RPMI7951 (cell line): Measurements from ENCODE around the gene CLCNKA. TPM values are rescaled to one million over a fixed set of nuclear protein-coding genes. Genes with fewer than 3 reads are reported as not detected.
"Not testable (repeated sequence)": the region's sequence is repeated elsewhere in the genome, so short reads cannot be mapped to it uniquely, and the experiment has no call there.

ENCODE experiments used
- DNase-seq: peaks from one replicate; pipeline ENCODE4 v3.0.0-alpha.2; 2012; ENCODE audit warnings: low read depth
- total RNA-seq: library from RNA; depleted of rRNA; stranded (reverse); fragments of >200 nt; shearing (Covaris generic); gene quantifications from 2 replicates; pipeline ENCODE4 v1.2.3, GENCODE V29; 2014

CLCNKA gene
- total RNA-seq, 1 experiment from 2014 or later: 0.12 TPM

DNA sequence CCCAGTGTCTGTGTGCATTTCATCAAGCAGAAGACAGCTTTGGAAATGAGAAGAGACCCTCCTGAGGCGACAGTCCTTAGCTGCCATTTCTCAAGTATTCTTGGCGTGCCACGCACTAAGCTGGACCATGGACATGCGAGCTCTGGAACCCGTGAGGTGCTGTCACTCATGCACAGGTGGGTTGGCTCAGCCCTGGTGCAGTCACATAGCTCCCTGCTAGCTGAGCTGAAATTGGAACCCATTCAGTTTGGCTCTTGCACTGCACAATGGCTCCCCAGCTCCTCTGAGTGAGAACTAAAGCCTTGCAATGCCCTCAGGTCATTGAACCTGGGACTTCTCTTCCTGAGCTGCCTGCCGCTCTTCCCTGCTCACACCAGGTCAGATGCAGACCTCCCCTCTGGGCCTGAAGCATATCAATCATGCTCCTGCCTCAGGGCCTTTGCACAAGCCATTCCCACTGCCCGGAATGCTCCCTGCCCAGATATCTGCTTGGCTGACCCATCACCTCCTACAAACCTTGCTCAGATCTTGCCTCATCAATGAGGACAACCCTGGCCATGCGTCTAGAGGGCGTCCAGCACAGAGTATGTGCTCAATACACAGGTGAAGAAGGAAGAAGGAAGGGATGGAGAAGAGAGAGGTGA is 24.1 kb upstream of the CLCNKA start:
- DNase-seq: no peak

GRCh38 chr1:15998929-15999328 is 22.9 kb upstream of the CLCNKA start:
- no peak for DNase-seq

- not testable (repeated sequence) for DNase-seq
Measured at GRCh38 chr1:16001274-16001673, 20.6 kb upstream of the CLCNKA start.

GRCh38 chr1:16005597-16005996 is 16.2 kb upstream of the CLCNKA start:
- DNase-seq: no peak

DNA sequence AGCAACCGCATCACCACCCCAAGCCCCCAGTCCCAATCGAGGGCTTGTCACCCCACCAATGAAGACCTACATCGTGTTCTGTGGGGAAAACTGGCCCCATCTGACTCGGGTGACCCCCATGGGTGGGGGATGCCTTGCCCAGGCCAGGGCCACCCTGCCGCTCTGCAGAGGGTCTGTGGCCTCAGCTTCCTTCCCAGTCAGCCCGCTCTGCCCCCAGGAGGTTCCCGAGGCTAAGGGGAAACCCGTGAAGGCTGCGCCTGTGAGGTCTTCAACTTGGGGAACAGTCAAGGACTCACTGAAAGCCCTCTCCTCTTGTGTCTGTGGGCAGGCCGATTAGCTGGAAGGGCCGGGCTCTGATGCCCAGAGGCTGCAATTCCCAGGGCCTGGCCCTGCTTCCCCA is 15.8 kb upstream of the CLCNKA start:
- DNase-seq: no peak

GRCh38 chr1:16006552-16007485 is 15.0 kb upstream of the CLCNKA start:
- peak; percentile 58 for DNase-seq

DNA sequence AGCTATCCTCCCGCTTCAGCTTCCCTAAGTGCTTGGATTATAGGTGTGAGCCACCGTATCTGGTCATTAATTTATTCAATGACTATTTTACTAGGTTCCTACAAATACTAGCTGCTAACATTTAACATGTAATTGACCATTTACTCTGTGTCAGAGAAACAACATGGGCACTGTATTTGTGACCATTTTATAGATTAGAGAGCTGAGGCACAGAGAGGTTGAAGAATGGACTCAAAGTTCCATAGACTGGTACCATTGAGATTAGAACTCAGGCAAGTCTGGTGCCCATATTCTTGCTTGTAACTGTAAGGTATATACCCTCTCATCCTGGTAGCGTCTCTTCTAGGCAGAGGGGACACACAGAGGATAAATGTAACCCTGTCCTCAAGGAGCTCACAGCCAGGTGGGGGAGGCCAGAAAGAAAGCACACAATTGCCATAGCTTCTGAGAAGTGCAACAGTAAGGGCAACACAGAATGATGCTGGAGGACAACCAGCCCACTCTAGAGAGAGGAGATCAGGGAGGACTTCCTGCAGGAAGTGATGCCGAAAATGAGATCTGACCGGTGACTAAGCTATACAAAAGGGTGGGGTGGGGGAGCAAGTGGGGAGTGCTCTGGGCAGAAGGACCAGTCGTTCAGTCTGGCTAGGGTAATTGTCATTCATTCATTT is 14.0 kb upstream of the CLCNKA start:
- no peak for DNase-seq

- DNase-seq: peak; percentile 68
Measured at GRCh38 chr1:16009030-16009460, 12.8 kb upstream of the CLCNKA start.

DNA sequence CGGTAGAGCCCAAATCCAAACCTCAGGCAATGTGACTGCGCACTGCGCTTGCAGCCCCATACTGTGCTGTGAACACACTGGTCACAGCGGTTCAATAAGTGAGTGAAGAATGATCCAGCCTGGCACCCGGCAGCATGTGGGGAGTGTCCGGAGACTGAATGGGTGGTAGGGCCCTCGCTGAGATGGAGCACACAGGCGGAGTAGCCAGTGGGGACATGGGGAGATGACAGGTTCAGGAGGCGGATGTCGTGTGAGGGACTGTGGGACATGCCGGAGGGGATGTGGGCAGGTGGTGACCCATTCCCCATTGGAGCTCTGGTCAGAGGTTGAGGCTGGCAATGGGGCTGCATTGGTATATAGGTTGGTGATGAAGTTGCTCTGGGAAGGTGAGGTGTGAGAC is 12.2 kb upstream of the CLCNKA start:
- DNase-seq: no peak

DNA sequence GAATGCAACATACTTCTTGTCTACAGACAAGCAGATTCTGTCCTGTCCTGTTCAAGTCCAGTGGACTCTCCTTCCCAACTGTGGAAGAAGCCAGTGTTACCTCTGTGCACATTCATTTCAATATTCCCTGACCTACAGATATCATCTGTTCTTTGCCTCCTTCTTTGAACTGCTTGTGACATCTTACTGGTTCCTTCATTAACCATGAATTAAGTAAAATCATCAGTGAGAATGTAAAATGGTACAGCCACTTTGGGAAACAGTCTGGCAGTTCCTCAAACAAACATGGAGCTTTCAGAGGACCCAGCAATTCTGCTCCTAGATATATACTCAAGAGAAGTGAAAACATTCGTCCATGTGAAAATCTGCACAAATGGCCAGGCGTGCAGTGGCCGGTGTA is 11.0 kb upstream of the CLCNKA start:
- no peak for DNase-seq

GRCh38 chr1:16011936-16012589 is 9.8 kb upstream of the CLCNKA start:
- no peak for DNase-seq

DNA sequence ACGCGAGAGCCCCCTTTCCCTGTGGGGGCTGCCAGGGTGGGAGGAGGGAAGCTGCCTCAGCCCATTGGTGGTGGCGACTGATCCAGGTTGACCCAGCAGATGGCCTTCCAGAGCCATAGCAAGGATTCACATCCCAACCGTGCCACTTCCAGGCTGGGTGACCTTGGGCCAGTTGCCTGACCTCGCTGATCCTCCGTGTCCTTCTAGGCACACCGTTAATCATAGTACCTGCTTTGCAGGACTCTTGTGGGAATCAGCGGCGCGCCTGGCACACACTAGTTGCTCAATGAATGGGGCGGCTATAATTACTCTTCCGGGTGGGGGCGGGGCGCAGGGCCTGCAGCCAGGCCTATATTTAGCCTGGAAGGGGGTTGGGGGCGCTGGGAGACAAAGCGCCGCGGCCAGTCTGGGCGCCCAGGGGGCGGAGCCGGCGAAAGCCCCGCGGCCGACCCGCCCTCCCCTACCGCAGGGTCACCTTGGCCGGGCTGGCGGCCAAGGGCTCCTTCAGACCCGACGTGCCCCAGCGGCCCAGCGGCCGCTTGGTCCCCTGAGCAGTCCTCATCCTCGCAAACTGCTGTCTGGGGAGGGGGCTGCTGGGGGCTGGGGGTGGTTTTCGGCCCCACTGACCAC is 9.1 kb upstream of the CLCNKA start:
- peak; percentile 76 for DNase-seq

- DNase-seq: peak; percentile 72
Measured at GRCh38 chr1:16013220-16013907, 8.5 kb upstream of the CLCNKA start.

GRCh38 chr1:16013908-16014258 is 8.0 kb upstream of the CLCNKA start:
- DNase-seq: no peak

GRCh38 chr1:16014509-16015482 is 7.0 kb upstream of the CLCNKA start:
- DNase-seq: peak; percentile 77

DNA sequence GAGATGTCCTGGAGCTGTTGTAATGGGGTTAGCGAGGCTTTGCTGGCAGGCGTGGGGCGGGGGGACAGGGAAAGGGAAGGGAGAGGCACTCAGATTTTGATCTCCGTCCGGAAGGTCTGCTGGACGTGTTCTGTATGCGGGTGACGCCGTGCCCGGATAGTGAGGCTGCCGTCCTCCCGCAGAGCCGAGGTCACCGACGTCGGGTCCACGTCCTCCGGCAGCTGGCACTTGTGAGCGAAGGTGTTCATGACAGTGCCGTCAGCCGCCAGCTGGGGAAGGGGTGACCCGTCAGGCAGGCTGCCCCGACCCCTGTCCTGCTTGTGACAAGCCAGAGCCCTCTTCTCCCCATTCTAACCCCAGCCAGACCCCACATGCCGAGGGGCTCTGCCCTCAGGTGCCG is 6.3 kb upstream of the CLCNKA start:
- no peak for DNase-seq

GRCh38 chr1:16015960-16016901 is 5.6 kb upstream of the CLCNKA start:
- no peak for DNase-seq

- DNase-seq: no peak
Measured at GRCh38 chr1:16017076-16017460, 4.8 kb upstream of the CLCNKA start.
